GM18861 (cell line): ENCODE results near the gene WASF2.
"Not testable (repeated sequence)": the region's sequence is repeated elsewhere in the genome, so short reads cannot be mapped to it uniquely, and the experiment has no call there.

ENCODE experiments used
- ATAC-seq: cut with Tn5 transposase; IDR thresholded peaks from one replicate; pipeline ENCODE4 v1.9.1; 2021; ENCODE audit not compliant: unreplicated experiment

WASF2 gene, protein sequence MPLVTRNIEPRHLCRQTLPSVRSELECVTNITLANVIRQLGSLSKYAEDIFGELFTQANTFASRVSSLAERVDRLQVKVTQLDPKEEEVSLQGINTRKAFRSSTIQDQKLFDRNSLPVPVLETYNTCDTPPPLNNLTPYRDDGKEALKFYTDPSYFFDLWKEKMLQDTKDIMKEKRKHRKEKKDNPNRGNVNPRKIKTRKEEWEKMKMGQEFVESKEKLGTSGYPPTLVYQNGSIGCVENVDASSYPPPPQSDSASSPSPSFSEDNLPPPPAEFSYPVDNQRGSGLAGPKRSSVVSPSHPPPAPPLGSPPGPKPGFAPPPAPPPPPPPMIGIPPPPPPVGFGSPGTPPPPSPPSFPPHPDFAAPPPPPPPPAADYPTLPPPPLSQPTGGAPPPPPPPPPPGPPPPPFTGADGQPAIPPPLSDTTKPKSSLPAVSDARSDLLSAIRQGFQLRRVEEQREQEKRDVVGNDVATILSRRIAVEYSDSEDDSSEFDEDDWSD

DNA sequence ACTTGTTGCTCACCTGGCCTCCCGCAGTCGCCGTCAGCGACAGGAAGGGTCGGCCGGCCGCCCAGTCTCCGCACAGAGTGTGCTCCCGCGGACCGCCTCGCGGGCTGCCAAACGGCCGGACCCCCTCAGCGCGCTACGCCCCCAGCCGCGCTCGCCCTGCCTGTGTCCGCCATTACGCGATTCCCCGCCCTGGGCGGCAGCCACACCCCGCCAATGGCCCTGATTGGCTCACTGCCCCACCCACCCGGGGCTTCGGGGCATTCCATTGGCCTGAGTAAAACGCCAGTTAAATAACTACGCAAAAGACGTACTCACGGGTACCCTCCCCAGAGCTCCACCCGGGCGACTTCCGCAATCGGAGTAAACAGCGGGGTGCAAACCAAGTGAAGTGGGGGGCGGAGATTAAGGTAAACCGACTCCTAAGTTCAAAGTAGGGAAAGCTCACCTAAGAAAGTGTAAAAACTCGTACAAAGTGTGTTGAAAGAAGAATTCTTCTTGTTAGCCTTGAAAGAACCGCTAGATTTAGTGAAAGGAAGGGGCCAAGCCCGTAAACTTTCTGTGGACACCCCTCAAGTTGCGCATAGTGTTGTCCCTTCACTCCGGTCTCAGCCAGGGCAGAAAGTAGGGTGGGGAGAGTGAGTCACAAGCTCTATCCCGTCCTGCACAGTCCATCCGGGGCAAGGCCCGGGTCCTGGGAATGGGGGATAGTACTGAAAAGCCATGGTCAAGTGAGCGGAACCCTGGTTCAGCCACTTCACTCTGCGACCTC lies at the start of gene WASF2:
WASF2 (minus strand) TSS at position 195 of the 769 bp plus-strand sequence. CDS start 61,277 bp downstream, outside the sequence.
- peak; percentile 79 for ATAC-seq

DNA sequence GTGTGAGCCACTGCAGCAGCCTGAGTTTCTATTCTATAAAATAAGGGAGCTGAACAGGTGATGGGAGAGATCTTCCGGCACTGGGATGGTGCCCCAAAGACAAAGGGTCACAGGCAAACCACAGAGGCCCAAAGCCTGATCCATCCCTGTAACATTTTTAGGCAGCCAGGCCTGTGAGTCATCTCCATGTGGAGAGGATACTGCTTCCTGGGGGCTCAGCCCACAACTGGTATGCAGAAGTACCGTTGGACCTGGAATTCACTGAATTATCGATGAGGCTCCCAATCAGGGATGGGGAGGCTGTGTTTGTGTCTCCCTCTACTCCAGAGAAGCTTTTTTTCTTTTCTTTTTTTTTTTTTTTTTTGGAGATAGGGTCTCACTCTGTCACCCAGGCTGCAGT lies 48.8 kb upstream of the WASF2 start:
- no peak for ATAC-seq

DNA sequence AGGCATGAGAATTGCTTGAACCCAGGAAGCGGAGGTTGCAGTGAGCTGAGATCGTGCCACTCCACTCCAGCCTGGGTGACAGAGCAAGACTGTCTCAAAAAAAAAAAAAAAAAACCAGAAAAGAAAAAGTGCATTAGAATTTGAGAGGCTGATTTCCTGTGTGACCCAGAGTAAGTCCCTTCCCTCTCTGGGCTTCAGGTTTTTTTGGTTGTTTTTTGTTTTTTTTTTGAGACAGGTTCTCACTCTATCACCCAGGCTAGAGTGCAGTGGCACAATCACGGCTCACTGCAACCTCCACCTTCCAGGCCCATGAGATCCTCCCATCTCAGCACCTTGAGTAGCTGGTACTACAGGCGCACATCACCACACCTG lies 48.3 kb upstream of the WASF2 start:
- ATAC-seq: not testable (repeated sequence)

DNA sequence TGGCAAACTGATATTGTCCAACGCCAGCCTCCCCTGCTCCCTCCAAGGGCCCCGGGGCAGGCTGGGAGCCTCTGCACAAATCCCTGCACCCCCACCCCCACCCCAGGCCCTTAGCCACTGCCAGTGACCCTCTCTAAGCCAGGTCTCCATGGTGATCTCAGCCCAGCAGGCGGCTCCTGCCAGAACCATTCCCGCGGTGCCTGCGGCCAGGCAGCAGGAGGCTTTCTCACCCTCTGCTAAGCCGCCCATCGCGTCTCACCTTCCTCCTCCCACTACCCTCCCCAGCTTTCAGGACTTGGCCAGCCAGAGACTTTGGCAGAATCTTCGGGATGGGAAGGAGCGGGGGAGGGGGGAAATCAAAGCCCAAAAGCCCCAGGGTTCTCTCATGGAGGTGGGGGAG lies 46.8 kb upstream of the WASF2 start:
- no peak for ATAC-seq

DNA sequence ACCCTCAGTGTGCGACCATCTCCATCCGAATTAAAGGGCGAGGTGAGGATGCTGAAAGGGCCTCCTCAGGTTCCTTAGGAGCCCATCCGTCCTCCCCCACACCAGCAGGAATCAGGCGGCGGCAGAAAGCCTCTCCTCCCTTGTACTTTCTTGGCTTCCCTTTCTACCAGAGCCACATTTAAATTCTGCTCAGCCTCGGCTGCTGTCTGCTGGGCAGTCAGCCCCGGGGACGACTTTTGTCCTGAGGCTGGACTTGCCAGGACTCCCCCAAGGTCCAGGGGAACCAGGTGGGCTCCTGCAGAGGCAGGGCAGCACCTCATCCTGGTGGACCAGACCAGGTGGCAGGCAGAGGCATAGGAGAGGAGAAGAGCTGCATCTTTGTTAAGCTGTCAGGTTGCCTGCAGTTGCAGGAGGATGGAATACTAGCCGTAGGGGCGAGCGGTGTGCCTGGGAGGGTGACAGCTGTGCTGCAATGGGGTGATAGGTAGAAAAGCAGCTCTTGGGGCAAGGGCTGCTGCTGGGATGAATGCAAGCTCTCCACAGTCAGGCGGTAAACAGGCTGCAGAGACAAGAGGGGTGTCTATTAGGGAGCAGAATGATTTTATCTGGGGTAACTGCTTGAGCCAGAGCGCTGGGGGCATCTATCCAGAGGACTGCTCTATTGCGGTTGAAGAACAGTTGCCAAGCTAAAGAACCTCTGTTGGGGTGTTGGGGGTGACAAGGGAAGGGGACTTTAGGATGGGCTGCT lies 46.2 kb upstream of the WASF2 start:
- ATAC-seq: no peak

DNA sequence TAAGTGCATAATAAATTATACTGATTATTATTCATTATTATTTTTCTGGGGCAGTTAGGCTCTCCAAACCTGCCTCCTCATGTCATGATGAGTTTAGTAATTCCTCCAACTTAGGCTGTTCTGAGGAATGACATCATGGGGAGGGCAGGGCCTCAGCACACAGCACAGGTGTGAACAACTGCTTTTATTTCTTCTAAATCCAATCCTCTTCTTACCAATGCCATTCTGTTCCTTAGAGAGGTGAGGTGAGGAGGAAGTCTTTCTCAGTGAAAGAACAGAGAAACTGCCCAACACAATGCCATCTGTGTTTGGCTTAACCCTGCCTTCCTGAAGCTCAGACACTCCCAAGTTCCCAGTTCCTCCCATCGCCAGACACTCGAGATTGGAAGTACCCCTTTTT lies 45.4 kb upstream of the WASF2 start:
- no peak for ATAC-seq

DNA sequence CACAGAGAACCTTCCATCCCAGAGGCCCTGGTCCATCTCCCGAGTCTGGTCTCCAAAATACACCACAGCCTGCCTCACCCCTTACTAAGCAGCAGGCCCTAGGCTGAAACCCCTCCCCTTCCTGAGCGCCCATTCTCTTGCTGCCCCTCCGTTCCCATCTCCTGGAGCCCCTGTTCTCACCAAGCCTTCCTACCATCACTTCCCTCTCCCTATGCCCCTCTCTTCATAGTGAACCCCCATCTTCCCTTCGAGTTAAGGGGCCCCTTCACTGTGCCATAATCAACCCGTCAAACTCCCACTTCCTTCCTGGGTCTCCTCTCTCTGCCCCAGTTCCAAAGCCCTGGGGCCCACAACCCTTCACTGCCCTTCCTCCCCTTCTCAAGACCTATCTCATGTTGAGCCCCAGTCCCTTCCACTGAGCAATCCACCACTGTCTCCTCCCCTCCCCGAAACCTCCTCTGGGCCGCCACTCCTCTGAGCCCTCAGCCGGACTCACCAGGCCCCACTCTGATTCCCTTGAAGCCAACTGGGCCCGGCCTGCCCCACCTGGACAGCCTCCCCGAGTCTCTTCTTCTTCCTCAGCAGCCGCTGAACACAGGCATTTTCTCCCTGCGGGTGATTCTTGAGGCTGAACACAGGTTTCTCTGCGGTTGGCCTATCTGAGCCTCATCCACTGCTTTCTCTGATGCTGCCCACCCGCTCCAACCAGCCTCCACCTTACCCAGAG lies 42.2 kb upstream of the WASF2 start:
- no peak for ATAC-seq

DNA sequence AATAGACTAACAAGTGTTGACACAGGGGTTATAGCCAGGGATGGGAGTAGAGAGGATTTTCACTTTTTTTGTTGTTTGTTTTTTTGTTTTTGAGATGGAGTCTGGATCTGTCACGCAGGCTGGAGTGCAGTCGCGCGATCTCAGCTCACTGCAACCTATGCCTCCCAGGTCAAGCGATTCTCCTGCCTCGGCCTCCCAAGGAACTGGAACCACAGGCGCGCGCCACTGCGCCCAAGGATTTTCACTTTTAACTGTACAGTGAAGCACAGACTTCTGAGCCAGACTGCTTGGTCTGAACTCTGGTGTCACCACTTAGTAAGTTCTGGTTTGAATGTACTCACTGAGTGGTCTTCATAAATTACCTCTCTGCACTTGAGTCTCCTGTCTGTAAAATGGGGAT lies 40.2 kb upstream of the WASF2 start:
- no peak for ATAC-seq

DNA sequence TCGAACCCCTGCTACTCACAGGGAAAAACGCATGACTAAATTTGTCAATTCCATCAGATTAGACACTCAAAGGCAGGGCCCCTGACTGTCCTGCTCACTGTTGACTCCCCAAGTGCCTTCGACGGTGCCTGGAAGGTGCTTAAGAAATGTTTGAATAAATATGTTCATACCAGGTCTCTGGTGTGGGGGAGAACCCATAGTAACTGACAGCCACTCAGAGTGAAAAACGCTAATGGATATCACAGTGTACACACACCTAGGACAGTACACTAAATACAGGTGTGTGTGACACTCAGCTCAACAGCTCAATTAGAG lies 39.7 kb upstream of the WASF2 start:
- ATAC-seq: no peak

DNA sequence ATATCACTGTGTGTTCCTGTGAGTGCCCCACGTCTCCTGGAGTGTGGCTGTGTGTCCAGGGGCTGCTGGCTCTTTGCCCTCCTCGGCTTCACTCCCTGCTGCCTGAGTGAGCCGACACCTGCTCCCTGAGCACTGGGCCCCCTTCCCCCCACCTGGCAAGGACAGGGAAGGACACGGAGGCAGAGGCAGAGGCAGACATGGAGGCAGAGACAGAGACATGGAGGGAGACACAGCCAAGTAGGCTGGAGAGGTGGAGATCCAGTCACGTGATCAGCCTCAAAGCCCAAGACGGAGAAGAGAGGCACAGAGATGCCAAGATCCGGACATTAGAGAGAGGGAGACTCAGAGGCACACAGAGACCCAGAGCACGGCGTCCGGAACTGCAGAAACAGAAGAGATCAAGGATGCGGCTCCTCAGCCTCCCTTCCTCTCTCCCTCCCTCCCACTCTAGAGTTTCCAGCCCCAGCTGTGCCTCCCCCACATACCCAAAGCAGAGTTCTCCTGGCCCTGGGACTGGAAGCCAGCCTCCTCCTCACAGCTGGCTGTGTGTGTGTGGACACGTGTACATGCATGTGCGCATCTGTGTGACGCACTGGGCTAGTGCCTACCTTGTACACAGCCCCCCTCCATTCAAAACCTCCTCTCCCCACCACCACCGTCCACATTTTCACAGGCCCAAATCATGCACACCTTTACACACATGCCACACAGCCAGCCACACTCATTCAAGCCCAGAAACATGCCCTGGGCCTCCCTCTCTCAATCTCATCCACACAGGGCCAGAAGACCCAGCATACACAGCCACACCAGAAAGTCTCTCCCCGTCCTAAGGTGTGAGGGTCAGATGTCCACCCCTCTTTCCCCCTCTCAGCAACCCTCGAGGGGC lies 39.1 kb upstream of the WASF2 start:
- ATAC-seq: no peak

DNA sequence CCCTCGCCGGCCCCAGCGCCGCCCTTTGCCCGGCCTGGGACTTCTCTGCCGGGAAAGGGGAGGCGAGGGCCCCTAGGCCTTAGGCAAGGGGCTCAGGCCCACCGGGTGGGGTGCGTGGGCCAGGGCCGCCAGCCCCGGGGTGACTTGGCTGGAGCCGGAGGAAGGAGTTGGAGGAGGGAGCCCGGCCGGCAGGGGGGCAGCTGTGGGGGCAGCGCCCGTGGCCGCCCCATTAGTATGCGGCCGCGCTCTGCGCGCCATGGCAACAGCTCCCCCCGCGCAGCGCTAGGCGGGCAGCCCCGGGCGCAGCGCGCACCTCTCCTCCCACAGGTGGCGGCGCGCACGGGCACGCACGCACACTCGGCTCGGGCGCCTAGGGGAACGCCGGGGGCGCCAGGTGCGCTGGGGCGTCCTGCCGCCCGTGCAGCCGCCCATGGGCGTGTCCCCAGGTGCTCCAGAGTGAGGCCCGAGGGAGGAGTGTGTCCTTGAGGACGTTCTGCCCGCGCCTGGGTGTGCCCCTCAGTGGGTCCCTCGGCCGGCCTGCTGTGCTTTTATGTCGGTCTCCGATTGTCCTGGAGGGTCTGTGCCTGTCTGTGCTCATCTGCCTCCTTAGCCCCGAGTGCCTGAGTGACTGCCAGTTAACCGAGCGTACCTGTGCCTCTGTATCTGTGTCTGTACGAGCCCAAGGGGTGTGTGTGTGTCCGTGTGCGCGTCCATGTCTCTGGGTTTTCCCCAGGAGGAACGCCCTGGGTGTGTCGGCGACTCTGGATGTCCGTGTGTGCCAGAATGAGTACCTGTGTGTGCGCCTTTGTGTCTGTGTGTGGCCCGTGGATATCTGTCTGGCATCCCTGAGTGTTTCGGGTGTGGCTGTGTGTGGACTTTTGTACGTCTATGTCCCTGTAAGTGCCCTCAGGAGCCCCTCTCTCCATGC lies 38.2 kb upstream of the WASF2 start:
- no peak for ATAC-seq

DNA sequence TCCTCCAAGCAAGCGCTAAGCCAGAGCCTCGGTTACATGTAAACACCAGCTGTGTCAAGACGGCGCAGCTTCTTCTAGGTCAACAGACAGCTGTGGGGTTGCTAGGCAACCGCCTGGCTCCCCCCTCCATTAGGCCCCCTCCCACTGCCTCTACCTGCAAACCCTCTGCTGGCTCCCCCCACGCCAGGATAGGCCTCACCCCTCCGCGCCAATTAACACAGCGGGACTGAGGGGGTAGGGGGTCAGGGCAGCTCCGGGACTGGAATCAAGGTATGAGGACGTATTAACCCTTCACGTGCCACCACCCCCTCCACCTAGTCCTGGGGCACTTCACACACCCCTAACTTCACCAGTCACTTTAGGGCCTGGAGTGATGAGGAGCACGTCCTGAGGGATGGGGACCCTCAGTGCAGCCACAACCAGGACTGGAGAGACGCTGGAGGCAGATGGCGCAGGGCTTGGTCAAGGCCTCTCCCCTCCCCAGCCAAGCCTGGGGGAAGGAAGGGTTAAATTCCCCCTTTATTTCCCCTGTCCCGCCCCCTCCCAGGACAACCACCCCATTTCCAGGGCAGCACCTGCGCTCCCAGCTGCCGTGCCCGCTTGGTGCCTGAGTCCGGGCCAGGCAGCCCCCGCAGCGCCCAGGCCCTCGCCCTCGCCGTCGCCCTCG lies 37.4 kb upstream of the WASF2 start:
- ATAC-seq: no peak

DNA sequence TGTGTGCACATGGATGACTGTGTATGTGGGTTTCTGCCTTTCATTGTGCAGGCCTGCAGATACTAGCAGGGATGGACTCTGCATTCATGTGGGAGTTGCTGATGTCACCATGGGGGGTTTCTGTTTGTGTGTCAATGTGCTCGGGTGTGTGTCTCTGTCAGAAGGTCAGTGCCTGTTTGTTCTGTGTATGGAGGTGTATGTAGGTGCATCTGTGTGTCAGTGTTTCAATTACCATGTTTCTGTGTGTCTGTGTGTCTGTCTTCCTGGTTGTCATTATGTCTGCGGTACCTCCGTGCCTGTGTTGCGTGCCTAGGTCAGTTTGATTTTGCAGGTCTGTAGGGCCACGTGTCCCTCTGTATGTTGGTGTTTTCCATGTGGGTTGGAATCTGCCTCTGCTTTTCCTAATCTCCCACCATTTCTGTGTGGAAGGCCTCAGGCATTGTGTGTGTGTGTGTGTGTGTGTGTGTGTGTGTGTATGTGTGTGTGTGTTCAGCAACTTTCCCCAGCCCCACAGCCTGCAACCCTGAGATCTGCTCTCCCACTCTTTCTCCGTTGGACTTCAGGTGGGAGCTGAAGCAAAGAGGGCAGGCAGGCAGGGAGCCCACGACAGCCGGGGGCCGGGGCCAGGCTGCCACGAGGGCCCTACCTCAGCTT lies 36.7 kb upstream of the WASF2 start:
- no peak for ATAC-seq

DNA sequence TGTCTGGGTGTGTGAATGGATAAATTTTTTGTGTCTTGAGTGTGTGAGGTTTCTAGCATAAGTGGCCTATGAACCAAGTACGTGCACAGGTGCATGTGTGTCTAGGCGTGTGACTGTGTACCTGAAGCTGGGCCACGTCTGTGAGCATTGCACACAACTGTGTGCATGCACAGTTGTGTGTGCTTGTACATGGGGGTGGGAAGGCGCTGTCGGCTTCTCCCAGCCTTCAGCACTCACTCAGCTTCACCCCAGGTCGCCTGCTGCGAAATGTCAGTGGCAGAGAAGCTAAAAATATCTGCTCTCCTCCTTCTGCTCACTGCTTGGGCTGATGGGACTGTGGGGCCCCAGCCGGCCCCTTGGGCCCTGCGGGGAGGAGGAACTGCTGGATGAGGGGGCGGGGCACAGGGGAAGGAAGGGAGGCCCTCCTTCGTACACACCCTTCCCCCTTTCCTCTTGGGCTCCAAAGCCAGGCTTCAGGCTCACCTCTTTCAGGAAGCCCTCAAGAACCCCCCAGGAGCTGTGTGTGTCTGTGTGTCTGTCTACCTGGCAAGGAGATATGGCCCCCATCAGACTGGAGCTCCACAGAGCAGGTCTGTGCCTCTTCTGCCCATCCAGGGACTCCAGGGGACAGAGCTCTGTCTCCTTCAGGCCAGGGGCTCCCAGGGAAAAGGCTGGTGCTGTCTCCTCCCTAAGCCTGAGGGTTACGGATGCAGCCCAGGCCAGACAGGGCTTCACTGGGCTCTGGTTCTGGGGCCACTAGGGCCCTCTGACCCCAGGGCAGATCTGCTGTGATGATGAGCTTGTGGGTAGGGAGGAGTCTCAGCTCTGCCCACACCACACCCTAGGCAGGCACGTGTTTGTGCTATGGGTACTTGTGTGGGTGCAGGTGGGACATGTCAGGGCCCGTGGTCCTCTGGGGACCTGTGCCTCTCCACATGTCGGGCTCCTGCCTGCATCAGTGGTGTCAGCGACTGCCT lies 35.6 kb upstream of the WASF2 start:
- no peak for ATAC-seq

DNA sequence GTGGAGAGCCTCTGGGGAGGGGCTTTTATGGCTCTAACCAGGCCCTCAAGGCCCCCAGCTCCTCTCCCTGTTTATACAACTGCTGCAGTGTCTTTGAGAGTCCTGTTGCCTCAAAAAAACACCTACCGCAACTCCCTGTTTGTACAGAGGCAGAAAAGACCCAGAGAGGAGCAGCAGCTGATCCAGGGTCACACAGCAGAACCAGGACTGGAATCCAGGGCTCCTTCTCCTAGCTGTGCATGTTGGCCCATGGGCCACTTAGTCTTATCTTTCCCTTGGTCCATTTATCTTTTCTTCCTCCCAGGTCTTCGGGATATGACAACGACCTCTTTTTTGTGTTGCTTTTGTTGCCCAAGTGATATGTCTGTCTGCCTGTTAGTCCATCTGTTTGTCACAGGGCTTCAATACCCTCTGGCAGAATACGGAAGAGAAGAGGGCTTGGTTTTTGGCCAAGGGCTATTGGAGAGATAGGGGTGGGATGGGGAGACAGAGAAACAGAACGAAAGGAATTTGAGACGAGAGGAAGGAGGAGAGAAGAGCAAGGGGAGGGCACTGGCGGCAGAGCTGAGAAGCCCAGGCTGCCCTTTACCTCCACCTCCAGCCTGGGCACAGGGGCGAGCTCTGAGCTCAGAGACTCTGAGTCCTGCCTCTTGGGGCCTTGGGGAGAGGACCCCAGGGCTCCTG lies 33.5 kb upstream of the WASF2 start:
- ATAC-seq: no peak
